ENCODE data around the gene GLTP.

Gene GLTP

GRCh38 chr12:109839444-109839843 lies 40.9 kb downstream of the GLTP start:
- no peaks in the 10 kb centered on the region for H3K36me3 ChIP-seq
- H3K9me3 ChIP-seq, result no peaks in the 10 kb centered on the region
- no peak overlapping the region for H3K4me3 ChIP-seq
- no peak for TF ChIP-seq CTCF (IDR thresholded peaks at IDR 0.05)
- peaks cover 0 to 3% of the 10 kb centered on the region in 2 donors for H3K27me3 ChIP-seq
- intact Hi-C loops (cut with DNase I; ENCODE audit: low total_unique reads), result no loop called here
- H3K27ac ChIP-seq, result no peak overlapping the region
- no peaks in the 10 kb centered on the region for H3K4me1 ChIP-seq
- no peak for DNase-seq

GRCh38 chr12:109836916-109837315 lies 43.4 kb downstream of the GLTP start:
- peaks cover 0 to 13% (median 8%) of the 10 kb centered on the region in 4 donors for H3K4me1 ChIP-seq
- intact Hi-C loops (cut with DNase I; ENCODE audit: low total_unique reads), result no loop called here
- no peaks in the 10 kb centered on the region for H3K36me3 ChIP-seq
- H3K9me3 ChIP-seq, result no peaks in the 10 kb centered on the region
- no peak for DNase-seq
- H3K27me3 ChIP-seq, result peaks cover 0 to 27% of the 10 kb centered on the region in 2 donors
- no peak overlapping the region for H3K4me3 ChIP-seq
- TF ChIP-seq CTCF (IDR thresholded peaks at IDR 0.05), result no peak
- H3K27ac ChIP-seq, result no peak overlapping the region

GRCh38 chr12:109835827-109836226 lies 44.5 kb downstream of the GLTP start:
- Histone ChIP-seq H3K4me1 (peaks cover 0 to 13% (median 8%) of the 10 kb centered on the region in 4 donors), H3K27ac (no peak overlapping the region), H3K36me3 (no peaks in the 10 kb centered on the region), H3K27me3 (peaks cover 0 to 37% of the 10 kb centered on the region in 2 donors), H3K4me3 (no peak overlapping the region), H3K9me3 (no peaks in the 10 kb centered on the region)
- DNase-seq, result no peak
- intact Hi-C loops (cut with DNase I; ENCODE audit: low total_unique reads), result no loop called here
- TF ChIP-seq CTCF (IDR thresholded peaks at IDR 0.05), result no peak

- H3K4me1 ChIP-seq, result peaks cover 0 to 13% (median 8%) of the 10 kb centered on the region in 4 donors
- no peak for TF ChIP-seq CTCF (IDR thresholded peaks at IDR 0.05)
- H3K4me3 ChIP-seq, result peak within 1 kb of the TSS; percentile 35 to 45
- intact Hi-C loops (cut with DNase I; ENCODE audit: low total_unique reads), result no loop called here
- H3K27me3 ChIP-seq, result peaks cover 0 to 53% of the 10 kb centered on the region in 2 donors
- H3K9me3 ChIP-seq, result no peaks in the 10 kb centered on the region
- no peaks in the 10 kb centered on the region for H3K36me3 ChIP-seq
- H3K27ac ChIP-seq, result no peak within 1 kb of the TSS
- DNase-seq, result no peak
These were observed 46.8 kb downstream of the GLTP start, which contains the start of gene TRPV4 for GRCh38 chr12:109833307-109834189. TRPV4 (minus strand) TSS chr12:109833398; CDS start chr12:109814796, 18,602 bp downstream.

GRCh38 chr12:109832541-109833306 lies 47.6 kb downstream of the GLTP start:
- Histone ChIP-seq H3K4me3 (peak overlapping the region; percentile 35 to 45), H3K4me1 (peaks cover 0 to 13% (median 8%) of the 10 kb centered on the region in 4 donors)

More at GRCh38 chr12:109832541-109833306, 47.6 kb downstream of the GLTP start:
- intact Hi-C loops (cut with DNase I; ENCODE audit: low total_unique reads), result no loop called here
- Histone ChIP-seq H3K36me3 (no peaks in the 10 kb centered on the region), H3K9me3 (no peaks in the 10 kb centered on the region), H3K27me3 (peaks cover 0 to 61% of the 10 kb centered on the region in 2 donors), H3K27ac (no peak overlapping the region)
- DNase-seq, result no peak
- TF ChIP-seq CTCF (IDR thresholded peaks at IDR 0.05), result no peak
